ENCODE results near the gene SLC34A2. TPM values are rescaled to one million over a fixed set of nuclear protein-coding genes. Genes with fewer than 3 reads are reported as not detected.
"Not testable (repeated sequence)": the region's sequence is repeated elsewhere in the genome, so short reads cannot be mapped to it uniquely, and the experiment has no call there.

SLC34A2 gene, protein sequence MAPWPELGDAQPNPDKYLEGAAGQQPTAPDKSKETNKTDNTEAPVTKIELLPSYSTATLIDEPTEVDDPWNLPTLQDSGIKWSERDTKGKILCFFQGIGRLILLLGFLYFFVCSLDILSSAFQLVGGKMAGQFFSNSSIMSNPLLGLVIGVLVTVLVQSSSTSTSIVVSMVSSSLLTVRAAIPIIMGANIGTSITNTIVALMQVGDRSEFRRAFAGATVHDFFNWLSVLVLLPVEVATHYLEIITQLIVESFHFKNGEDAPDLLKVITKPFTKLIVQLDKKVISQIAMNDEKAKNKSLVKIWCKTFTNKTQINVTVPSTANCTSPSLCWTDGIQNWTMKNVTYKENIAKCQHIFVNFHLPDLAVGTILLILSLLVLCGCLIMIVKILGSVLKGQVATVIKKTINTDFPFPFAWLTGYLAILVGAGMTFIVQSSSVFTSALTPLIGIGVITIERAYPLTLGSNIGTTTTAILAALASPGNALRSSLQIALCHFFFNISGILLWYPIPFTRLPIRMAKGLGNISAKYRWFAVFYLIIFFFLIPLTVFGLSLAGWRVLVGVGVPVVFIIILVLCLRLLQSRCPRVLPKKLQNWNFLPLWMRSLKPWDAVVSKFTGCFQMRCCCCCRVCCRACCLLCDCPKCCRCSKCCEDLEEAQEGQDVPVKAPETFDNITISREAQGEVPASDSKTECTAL
- total RNA-seq: 1 to 10 TPM; 2.0 to 7.3 TPM

DNA sequence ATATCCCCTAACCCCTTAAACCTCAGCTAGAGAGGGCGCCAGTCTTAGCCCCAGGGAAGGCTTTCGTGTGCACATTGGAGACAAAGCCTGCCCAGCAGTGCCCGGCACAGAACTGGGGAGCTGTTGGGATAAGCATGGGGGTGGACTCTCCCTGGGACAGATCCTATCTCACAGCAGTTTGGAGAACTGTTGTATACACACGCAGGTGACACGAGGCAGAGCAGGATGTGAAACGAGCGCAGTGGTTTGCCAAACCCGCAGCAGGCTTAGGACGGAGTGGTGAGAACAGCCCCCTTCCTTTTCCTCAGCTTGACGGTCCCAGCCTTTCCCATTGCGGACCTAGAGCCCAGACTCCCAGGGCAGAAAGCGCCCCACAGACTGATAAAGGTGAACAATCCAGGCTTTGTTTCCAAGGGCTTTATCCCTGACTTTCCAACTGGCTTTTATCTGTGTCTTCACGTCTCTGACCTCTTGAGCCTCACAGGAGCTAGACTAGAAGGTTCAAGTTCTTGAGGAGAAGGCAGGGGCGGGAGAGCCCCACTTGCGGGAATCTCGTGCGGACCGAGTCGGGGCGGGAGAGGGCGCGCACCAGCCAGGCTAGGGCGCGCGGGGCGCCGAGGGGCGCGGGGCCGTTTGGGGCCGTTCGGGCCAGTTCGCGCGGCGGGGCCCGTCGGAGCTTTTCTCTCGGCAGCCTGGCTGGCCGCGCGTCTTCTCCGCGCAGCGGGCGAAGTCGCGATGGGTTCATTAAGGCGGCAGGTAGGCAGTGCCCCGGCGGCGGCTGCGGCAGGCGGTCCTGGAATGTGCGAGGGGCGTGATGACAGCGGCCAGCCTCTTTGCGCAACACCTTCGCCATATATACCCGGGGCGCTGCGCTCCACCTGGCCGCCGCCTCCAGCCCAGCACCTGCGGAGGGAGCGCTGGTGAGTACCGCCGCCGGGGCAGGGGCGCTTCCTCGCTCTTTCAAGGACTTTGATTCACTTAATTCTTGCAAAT lies at the start of gene SLC34A2:
SLC34A2 (plus strand) TSS at position 881 of the 993 bp plus-strand sequence. CDS start 6,650 bp downstream, outside the sequence.
- peak; percentile 67 for ATAC-seq
- no peak within 1 kb of the TSS for H3K4me3 ChIP-seq
- intact Hi-C loops (cut with DNase I): no loop called here

DNA sequence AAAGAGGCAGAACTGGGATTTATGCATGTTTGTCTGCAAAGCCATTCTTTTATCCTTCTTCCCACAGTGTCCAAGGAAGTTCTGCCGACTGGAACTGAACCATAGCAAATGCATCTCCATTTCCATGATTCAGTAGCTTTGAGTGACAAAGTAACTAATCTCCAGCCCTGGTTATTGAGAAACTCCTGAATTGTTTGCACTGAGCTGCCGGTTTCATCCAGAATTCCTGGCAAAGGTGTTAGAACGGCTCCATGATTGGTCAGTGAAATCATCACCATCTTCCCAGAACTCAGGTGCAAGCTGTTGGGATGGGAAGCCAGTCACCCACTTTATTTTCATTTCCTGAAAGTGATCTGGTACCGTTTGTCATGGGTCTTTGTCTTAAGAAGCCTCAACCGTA lies 47.0 kb upstream of the SLC34A2 start:
- no peak for TF ChIP-seq POLR2A (IDR thresholded peaks at IDR 0.05)
- TF ChIP-seq, protein P1, sequence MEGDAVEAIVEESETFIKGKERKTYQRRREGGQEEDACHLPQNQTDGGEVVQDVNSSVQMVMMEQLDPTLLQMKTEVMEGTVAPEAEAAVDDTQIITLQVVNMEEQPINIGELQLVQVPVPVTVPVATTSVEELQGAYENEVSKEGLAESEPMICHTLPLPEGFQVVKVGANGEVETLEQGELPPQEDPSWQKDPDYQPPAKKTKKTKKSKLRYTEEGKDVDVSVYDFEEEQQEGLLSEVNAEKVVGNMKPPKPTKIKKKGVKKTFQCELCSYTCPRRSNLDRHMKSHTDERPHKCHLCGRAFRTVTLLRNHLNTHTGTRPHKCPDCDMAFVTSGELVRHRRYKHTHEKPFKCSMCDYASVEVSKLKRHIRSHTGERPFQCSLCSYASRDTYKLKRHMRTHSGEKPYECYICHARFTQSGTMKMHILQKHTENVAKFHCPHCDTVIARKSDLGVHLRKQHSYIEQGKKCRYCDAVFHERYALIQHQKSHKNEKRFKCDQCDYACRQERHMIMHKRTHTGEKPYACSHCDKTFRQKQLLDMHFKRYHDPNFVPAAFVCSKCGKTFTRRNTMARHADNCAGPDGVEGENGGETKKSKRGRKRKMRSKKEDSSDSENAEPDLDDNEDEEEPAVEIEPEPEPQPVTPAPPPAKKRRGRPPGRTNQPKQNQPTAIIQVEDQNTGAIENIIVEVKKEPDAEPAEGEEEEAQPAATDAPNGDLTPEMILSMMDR (IDR thresholded peaks at IDR 0.05): no peak
- ATAC-seq (no peak), DNase-seq (peak in 1 of 4 donors; percentile 5)
- H3K4me3 ChIP-seq: no peak overlapping the region
- no peaks in the 10 kb centered on the region for H3K36me3 ChIP-seq (replicated peaks in 1 of 2; ENCODE audit: insufficient read depth in 1 of 2, low read depth in 2 of 2)
- no peaks in the 10 kb centered on the region for H3K27me3 ChIP-seq
- H3K4me1 ChIP-seq: no peaks in the 10 kb centered on the region
- no peaks in the 10 kb centered on the region for H3K9me3 ChIP-seq
- intact Hi-C loops (cut with DNase I): no loop called here
- no peak overlapping the region for H3K27ac ChIP-seq
- 42 to 44% methylated on average over 4 to 5 of the region's 5 CpGs for WGBS, 2 donors

More for the DNA sequence above, at the start of gene SLC34A2:
- no peaks in the 10 kb centered on the region for H3K36me3 ChIP-seq (replicated peaks in 1 of 2; ENCODE audit: insufficient read depth in 1 of 2, low read depth in 2 of 2)
- 0 to 2% methylated on average over 23 to 70 of the region's 71 CpGs for WGBS, 2 donors
- peaks cover 16% of the 10 kb centered on the region for H3K4me1 ChIP-seq
- no peaks in the 10 kb centered on the region for H3K9me3 ChIP-seq
- no peaks in the 10 kb centered on the region for H3K27me3 ChIP-seq
- peak; percentile 47 to 70 (median 55) for DNase-seq
- H3K27ac ChIP-seq: peak within 1 kb of the TSS; percentile 41 to 87 (median 66)
- TF ChIP-seq, protein P1 (IDR thresholded peaks at IDR 0.05): peak in 4 of 7 experiments; percentile 18 to 37 (median 26)
- TF ChIP-seq POLR2A (IDR thresholded peaks at IDR 0.05): peak; percentile 29 to 78 (median 71)

DNA sequence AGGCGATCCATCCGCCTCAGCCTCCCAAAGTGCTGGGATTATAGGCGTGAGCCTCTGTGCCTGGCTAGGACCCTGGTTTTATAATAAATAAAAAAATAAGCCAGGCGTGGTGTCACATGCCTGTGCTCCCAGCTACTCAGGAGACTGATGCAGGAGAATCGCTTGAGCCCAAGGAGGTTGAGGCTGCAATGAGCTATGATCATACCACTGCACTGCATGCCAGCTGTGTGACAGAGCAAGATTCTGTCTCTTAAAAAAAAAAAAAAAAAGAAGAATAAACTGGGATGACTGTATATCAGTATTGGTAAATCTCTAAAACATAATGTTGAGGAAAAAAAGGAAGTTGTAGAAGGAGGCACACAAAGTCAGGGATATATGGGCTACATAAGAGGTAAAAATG lies 45.7 kb upstream of the SLC34A2 start:
- 76 to 80% methylated on average over 5 of the region's 5 CpGs for WGBS, 2 donors
- no peak for ATAC-seq
- Histone ChIP-seq H3K4me3 (no peak overlapping the region), H3K4me1 (no peaks in the 10 kb centered on the region), H3K27me3 (no peaks in the 10 kb centered on the region), H3K27ac (no peak overlapping the region), H3K9me3 (no peaks in the 10 kb centered on the region), H3K36me3 (replicated peaks in 1 of 2; ENCODE audit: insufficient read depth in 1 of 2, low read depth in 2 of 2) (no peaks in the 10 kb centered on the region)
- DNase-seq: no peak
- intact Hi-C loops (cut with DNase I): no loop called here
- TF ChIP-seq POLR2A (IDR thresholded peaks at IDR 0.05): no peak
- TF ChIP-seq, protein P1 (IDR thresholded peaks at IDR 0.05): no peak

DNA sequence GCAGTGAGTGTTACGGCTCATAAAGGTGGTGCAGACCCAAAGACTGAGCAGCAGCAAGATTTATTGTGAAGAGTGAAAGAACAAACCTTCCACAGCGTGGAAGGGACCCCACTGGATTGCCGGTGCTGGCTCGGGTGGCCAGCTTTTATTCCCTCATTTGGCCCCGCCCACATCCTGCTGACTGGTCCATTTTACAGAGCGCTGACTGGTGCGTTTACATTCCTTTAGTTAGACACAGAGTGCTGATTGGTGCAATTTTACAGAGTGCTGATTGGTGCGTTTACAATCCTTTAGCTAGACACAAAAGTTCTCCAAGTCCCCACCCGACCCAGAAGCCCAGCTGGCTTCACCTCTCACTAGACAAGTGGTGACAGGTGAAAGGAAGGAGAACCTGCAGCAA lies 42.0 kb upstream of the SLC34A2 start:
- H3K27me3 ChIP-seq; DNase-seq; H3K9me3 ChIP-seq; H3K4me1 ChIP-seq; H3K36me3 ChIP-seq (replicated peaks in 1 of 2; ENCODE audit: insufficient read depth in 1 of 2, low read depth in 2 of 2); H3K27ac ChIP-seq; intact Hi-C loops (cut with DNase I); ATAC-seq; H3K4me3 ChIP-seq: not testable (repeated sequence)
- WGBS, 2 donors: 72 to 75% methylated on average over 3 to 9 of the region's 9 CpGs
